C4-2B (cell line): ENCODE results near the gene NT5DC4.

Experiments
- H3K27ac ChIP-seq: fragments of 450-650 bp; 2 replicates; pipeline ENCODE4 v1.5.1; 2017
- ZFX ChIP-seq: fragments of 450-650 bp; IDR thresholded peaks from 2 replicates; pipeline ENCODE4 v1.6.1; 2017
- TF ChIP-seq, protein P1 (sequence below): fragments of 450-650 bp; conservative IDR thresholded peaks from 2 replicates; pipeline ENCODE4 v1.5.1; 2017; ENCODE audit warnings: mild to moderate bottlenecking

The NT5DC4 gene

DNA sequence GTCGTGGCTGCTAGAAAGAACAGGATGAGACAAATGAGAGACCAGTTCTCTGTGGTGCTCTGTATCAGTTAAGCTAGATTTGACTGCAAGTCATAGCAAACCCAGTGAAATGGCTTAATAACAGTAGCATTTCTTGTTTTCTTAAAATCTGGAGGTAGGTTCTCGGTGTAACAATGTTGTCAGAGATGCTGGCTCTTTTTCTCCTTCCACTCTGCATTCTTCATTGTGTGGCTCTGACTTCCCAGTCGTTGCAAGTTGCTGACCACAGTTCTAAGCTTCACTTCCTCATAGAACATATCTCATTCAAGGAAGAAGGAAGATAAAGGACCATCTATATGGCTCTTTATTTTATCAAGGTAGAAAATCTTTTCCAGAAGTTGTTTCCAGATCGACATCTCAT lies 51.5 kb downstream of the NT5DC4 start:
- TF ChIP-seq, protein P1, sequence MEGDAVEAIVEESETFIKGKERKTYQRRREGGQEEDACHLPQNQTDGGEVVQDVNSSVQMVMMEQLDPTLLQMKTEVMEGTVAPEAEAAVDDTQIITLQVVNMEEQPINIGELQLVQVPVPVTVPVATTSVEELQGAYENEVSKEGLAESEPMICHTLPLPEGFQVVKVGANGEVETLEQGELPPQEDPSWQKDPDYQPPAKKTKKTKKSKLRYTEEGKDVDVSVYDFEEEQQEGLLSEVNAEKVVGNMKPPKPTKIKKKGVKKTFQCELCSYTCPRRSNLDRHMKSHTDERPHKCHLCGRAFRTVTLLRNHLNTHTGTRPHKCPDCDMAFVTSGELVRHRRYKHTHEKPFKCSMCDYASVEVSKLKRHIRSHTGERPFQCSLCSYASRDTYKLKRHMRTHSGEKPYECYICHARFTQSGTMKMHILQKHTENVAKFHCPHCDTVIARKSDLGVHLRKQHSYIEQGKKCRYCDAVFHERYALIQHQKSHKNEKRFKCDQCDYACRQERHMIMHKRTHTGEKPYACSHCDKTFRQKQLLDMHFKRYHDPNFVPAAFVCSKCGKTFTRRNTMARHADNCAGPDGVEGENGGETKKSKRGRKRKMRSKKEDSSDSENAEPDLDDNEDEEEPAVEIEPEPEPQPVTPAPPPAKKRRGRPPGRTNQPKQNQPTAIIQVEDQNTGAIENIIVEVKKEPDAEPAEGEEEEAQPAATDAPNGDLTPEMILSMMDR: no peak
- no peak for TF ChIP-seq ZFX
- no peak overlapping the region for H3K27ac ChIP-seq

DNA sequence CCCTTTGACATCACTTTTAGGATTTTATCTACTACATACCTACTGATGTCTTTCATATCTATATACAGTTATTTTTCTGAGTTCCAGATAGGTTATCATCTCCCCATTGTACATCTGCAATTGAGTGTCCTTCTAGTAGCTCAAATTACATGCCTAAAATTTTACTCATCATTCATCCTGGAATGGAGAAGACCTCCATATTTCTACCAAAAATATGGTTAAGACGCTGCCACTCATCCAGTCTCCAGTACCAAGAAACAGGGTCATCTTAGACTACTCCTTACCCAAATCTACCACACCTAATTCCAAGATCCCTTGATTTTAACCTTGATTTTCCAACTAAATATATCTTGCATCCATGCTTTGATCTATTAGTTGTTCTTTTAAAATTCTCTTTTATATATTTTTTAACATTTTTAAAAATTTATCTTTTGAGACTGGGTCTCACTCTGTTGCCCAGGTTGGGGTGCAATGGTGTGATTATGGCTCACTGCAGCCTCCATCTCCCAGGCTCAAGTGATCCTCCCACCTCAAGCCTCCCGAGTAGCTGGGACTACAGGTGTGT lies 52.2 kb downstream of the NT5DC4 start:
- H3K27ac ChIP-seq: no peak overlapping the region
- TF ChIP-seq ZFX: no peak
- TF ChIP-seq, protein P1: no peak

DNA sequence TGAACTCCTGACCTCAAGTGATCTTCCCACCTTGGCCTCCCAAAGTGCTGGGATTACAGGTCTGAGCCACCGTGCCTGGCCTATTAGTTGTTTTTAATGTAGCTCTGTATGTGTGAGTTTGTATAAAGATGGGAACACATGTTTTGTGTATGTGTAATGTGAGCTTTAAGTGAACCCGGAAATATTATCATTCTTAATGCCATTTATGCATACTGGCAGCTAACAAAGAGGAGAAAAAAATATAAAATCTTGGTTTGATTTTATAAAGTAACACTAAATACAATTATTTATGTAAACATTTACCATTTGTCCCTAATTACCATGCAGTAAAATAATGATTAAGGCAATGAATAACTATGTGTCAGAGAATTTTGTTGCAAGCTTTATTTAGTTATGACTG lies 52.7 kb downstream of the NT5DC4 start:
- TF ChIP-seq, protein P1: no peak
- TF ChIP-seq ZFX: no peak
- H3K27ac ChIP-seq: no peak overlapping the region

DNA sequence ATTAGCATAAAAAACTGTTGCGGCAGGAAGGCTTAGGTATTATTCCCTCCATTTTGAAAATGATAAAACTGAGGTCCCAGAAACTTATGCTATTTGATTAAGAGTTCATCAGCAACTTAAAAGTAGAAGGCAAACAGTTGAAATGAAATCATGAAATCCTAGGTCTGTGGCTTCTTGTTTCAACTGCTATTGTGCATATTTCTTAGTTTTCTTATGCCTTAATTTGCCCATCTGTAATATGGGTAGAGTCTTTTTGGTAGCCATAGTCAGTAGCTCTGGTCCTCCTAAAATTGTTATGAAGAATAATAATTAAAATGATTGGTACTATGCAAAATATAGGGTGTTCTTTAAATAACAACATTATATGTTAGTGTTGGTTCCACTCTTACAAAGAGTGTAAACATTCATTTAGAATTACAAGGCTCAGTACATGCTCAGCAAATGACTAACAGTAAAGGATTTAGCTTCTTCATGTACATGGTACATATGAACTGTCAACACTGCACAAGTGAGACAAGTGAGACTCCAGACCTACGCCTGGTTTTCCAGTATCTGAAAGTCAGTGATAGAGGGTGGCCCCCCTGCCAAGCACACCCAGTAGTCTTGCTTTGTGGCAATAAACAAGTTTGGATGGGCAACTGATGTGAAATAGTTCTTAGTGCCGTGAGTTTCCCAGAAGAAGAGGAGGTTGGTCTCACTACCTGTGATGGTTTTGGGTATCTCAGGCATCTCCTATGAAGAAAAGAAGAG lies 53.9 kb downstream of the NT5DC4 start:
- TF ChIP-seq ZFX: no peak
- TF ChIP-seq, protein P1: no peak
- H3K27ac ChIP-seq: no peak overlapping the region

DNA sequence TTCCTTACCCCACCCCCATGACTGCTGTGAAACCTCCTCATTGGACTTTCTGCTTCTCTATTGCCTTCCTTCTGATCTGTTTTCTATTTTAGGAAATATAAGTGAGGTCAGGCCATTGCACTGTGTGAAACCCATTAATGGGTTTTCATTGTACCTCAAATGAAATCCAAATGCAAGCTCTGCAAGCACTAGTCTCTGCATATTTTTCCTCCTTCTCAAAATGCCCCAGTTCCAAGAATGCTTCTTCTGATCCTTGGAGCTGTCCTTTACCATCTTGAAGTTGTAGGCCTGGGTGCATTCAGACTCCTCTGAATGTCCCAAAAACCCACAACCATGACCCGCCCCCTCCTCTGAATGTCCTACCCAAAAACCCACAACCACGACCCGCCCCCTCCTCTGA lies 55.3 kb downstream of the NT5DC4 start:
- no peak overlapping the region for H3K27ac ChIP-seq
- TF ChIP-seq, protein P1: no peak

DNA sequence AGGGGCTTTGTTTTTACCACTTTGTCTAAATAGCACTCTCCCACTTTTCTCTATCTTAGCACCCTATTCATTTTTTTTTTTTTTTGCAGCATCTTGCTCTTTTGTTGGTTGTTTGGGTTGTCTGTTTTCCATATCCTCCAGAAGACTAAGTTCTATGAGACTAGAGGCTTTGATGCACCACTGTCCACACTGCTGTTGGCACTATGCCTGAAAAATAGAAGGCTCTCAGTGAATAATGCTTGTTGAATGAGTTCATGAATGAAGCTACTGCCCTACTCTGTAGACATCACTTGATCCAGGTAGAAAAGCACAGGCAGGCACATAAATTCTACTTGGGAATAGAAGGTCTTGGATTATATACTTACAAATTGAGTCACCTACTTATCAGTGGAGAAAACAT lies 56.2 kb downstream of the NT5DC4 start:
- no peak overlapping the region for H3K27ac ChIP-seq
- TF ChIP-seq, protein P1: no peak
- TF ChIP-seq ZFX: no peak

DNA sequence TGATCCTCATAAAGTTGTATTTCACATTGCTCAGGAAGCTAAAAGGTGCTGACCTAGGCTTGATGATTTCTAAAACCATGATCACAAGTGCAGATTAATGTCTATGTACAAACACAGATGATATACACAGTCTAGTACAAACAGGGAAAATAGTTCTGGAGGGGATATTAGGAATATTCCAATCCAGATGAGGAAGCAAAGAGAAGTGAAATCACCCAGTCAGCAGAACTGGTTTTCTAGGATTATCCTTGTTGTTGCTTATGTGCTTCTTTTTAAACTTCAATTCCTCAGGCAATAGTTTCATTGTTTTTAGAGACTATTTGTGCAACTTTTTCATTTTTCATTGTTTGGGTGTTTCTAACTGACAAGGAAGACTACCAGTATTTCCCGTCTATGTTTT lies 58.8 kb downstream of the NT5DC4 start:
- no peak overlapping the region for H3K27ac ChIP-seq
- TF ChIP-seq, protein P1: no peak
- no peak for TF ChIP-seq ZFX
